B cell (primary cell): Measurements from ENCODE around the gene UBA7.

ENCODE experiments used
- EZH2 ChIP-seq: IDR thresholded peaks from 2 replicates; pipeline ENCODE4 v1.6.1; 2012; ENCODE audit warnings: borderline replicate concordance, low read depth, mild to moderate bottlenecking, moderate library complexity, low read length; ENCODE audit not compliant: insufficient read depth, poor library complexity, severe bottlenecking
- TF ChIP-seq, protein P1 (sequence below): fragments of 200-600 bp; IDR thresholded peaks from one replicate; pipeline ENCODE4 v1.8.0; 2022; ENCODE audit warnings: antibody characterized with exemption, mild to moderate bottlenecking

GRCh38 chr3:49785565-49786356 is 28.0 kb downstream of the UBA7 start:
- TF ChIP-seq, protein P1, sequence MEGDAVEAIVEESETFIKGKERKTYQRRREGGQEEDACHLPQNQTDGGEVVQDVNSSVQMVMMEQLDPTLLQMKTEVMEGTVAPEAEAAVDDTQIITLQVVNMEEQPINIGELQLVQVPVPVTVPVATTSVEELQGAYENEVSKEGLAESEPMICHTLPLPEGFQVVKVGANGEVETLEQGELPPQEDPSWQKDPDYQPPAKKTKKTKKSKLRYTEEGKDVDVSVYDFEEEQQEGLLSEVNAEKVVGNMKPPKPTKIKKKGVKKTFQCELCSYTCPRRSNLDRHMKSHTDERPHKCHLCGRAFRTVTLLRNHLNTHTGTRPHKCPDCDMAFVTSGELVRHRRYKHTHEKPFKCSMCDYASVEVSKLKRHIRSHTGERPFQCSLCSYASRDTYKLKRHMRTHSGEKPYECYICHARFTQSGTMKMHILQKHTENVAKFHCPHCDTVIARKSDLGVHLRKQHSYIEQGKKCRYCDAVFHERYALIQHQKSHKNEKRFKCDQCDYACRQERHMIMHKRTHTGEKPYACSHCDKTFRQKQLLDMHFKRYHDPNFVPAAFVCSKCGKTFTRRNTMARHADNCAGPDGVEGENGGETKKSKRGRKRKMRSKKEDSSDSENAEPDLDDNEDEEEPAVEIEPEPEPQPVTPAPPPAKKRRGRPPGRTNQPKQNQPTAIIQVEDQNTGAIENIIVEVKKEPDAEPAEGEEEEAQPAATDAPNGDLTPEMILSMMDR, result no peak
- TF ChIP-seq EZH2, result no peak
